Hepatocyte (in vitro differentiated cells): Measurements from ENCODE around the gene GHITM. TPM values are rescaled to one million over a fixed set of nuclear protein-coding genes. Genes with fewer than 3 reads are reported as not detected.

ENCODE experiments used
- DNase-seq: peaks from one replicate; pipeline ENCODE4 v3.0.0-alpha.2; 2016; ENCODE audit warnings: low spot score
- H2AFZ ChIP-seq: fragments of 200-600 bp; sonication (generic); 2 replicates; pipeline ENCODE4 v1.6.0; 2016; ENCODE audit warnings: antibody characterized with exemption, mild to moderate bottlenecking
- H3K27ac ChIP-seq: fragments of 200-600 bp; sonication (generic); 2 replicates; pipeline ENCODE4 v1.5.1; 2016; ENCODE audit warnings: mild to moderate bottlenecking
- H3K27me3 ChIP-seq: fragments of 200-600 bp; sonication (generic); 2 replicates; pipeline ENCODE4 v1.6.1; 2016
- H3K36me3 ChIP-seq: fragments of 200-600 bp; sonication (generic); replicated peaks from 2 replicates; pipeline ENCODE4 v1.5.1; 2016; ENCODE audit warnings: low read depth; ENCODE audit not compliant: insufficient read depth
- H3K4me1 ChIP-seq: fragments of 200-600 bp; sonication (generic); 2 replicates; pipeline ENCODE4 v1.5.1; 2016; ENCODE audit warnings: mild to moderate bottlenecking, moderate library complexity; ENCODE audit not compliant: insufficient read depth
- H3K4me2 ChIP-seq: fragments of 200-600 bp; sonication (generic); 2 replicates; pipeline ENCODE4 v1.6.0; 2016
- H3K4me3 ChIP-seq: fragments of 200-600 bp; sonication (generic); 2 replicates; pipeline ENCODE4 v1.5.1; 2016; ENCODE audit warnings: mild to moderate bottlenecking
- H3K79me2 ChIP-seq: fragments of 200-600 bp; sonication (generic); 2 replicates; pipeline ENCODE4 v1.6.0; 2017; ENCODE audit warnings: mild to moderate bottlenecking
- H3K9me2 ChIP-seq: fragments of 200-600 bp; sonication (generic); replicated peaks from 2 replicates; pipeline ENCODE4 v1.6.0; 2017; ENCODE audit warnings: mild to moderate bottlenecking; ENCODE audit not compliant: insufficient read depth
- H3K9me3 ChIP-seq: fragments of 200-600 bp; sonication (generic); 2 replicates; pipeline ENCODE4 v1.5.1; 2016; ENCODE audit warnings: low read depth, mild to moderate bottlenecking
- H4K20me1 ChIP-seq: fragments of 200-600 bp; sonication (generic); 2 replicates; pipeline ENCODE4 v1.6.0; 2016; ENCODE audit warnings: mild to moderate bottlenecking; ENCODE audit not compliant: insufficient read depth, poor library complexity, severe bottlenecking
- EZH2 ChIP-seq: fragments of 200-600 bp; sonication (generic); IDR thresholded peaks from 2 replicates; pipeline ENCODE4 v1.6.1; 2016; ENCODE audit warnings: antibody characterized with exemption, mild to moderate bottlenecking, borderline replicate concordance
- EZH2phosphoT487 ChIP-seq: fragments of 200-600 bp; sonication (generic); IDR thresholded peaks from one replicate; pipeline ENCODE4 v1.6.1; 2018; ENCODE audit warnings: antibody characterized with exemption, mild to moderate bottlenecking, low read depth, moderate library complexity; ENCODE audit not compliant: unreplicated experiment, severe bottlenecking
- WGBS: methylation state at CpG from one replicate; pipeline ENCODE4 v1.1.6; 2016; ENCODE audit warnings: low lambda C conversion rate; ENCODE audit errors: missing lambda C conversion rate; 5-methylcytosine and 5-hydroxymethylcytosine counted together
- polyA plus RNA-seq: library from polyadenylated mRNA; unstranded; fragments of >200 nt; fragmentation: Nextera tagmentation; extraction: Ambion mirVana; gene quantifications from 2 replicates; pipeline ENCODE4 v1.2.1, GENCODE V29; 2016
- total RNA-seq: library from RNA; depleted of rRNA; stranded (reverse); fragments of >200 nt; gene quantifications from 2 replicates; pipeline ENCODE4 v1.2.3, GENCODE V29; 2014
- TF ChIP-seq, protein P1 (sequence below): fragments of 200-600 bp; sonication (generic); IDR thresholded peaks from 2 replicates; pipeline ENCODE4 v1.5.1; 2016; ENCODE audit warnings: antibody characterized with exemption, mild to moderate bottlenecking; ENCODE audit not compliant: poor library complexity

GHITM gene
- total and polyA plus RNA-seq, 2 experiments from 2014 or later: 215 to 273 TPM

DNA sequence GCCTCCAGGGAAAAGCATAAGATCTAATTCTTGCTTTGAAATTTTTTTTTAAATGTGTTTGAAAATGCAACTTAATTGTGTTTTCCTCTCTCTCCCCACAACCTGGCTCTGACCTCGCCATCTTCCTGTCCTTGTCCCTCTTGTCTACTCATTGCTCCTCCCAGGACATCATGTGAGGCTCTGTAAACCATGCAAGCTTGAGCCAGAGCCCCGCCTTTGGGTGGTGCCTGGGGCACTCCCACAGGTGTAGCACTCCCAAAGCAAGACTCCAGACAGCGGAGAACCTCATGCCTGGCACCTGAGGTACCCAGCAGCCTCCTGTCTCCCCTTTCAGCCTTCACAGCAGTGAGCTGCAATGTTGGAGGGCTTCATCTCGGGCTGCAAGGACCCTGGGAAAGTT is 45.2 kb downstream of the GHITM start:
- no peak overlapping the region for H3K27ac ChIP-seq
- no peak for DNase-seq
- 80% methylated on average over 4 of the region's 4 CpGs for WGBS

DNA sequence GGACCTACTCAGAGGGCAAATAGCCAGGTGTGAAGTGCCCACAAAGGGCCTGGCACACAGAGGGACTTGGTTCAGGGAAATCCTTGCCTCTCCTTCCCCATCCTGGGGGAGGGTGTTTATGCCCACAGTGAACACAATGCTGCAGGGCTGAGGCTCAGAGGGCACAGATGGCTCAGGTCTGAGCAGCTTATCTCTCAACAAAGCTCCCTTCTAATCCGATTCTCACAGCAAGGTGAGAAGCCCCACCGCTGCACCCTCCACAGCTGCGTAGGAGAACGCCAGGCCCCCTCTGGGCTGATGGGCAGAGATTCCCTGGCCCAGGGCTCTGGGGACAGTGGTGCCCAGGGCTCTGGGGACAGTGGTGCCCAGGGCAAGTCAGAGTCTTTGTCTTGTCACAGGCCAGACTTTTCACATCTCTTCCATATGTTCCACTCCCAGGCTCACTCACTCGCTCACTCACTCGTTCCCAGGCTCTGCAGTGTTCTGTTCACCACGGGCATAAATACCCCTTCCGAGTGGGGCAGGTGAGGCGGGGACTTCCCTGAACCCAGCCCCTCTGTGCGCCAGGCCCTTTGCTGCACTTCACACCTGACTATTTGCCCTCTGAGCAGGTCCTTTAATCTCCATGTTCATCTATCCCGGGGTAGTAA is 46.3 kb downstream of the GHITM start:
- H3K9me2 ChIP-seq: no peaks in the 10 kb centered on the region
- no peak overlapping the region for H3K27ac ChIP-seq
- no peak overlapping the region for H2AFZ ChIP-seq
- H4K20me1 ChIP-seq: no peaks in the 10 kb centered on the region
- no peaks in the 10 kb centered on the region for H3K27me3 ChIP-seq
- H3K4me2 ChIP-seq: no peak overlapping the region
- no peaks in the 10 kb centered on the region for H3K36me3 ChIP-seq
- H3K4me3 ChIP-seq: no peak overlapping the region
- H3K4me1 ChIP-seq: no peaks in the 10 kb centered on the region
- no peak for TF ChIP-seq EZH2
- TF ChIP-seq EZH2phosphoT487: no peak
- TF ChIP-seq, protein P1, sequence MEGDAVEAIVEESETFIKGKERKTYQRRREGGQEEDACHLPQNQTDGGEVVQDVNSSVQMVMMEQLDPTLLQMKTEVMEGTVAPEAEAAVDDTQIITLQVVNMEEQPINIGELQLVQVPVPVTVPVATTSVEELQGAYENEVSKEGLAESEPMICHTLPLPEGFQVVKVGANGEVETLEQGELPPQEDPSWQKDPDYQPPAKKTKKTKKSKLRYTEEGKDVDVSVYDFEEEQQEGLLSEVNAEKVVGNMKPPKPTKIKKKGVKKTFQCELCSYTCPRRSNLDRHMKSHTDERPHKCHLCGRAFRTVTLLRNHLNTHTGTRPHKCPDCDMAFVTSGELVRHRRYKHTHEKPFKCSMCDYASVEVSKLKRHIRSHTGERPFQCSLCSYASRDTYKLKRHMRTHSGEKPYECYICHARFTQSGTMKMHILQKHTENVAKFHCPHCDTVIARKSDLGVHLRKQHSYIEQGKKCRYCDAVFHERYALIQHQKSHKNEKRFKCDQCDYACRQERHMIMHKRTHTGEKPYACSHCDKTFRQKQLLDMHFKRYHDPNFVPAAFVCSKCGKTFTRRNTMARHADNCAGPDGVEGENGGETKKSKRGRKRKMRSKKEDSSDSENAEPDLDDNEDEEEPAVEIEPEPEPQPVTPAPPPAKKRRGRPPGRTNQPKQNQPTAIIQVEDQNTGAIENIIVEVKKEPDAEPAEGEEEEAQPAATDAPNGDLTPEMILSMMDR: no peak
- H3K9me3 ChIP-seq: no peaks in the 10 kb centered on the region
- WGBS: 67% methylated on average over 11 of the region's 11 CpGs
- no peak for DNase-seq
- H3K79me2 ChIP-seq: no peaks in the 10 kb centered on the region

More for the DNA sequence above, 45.2 kb downstream of the GHITM start:
- H3K9me3 ChIP-seq: no peaks in the 10 kb centered on the region
- no peaks in the 10 kb centered on the region for H3K79me2 ChIP-seq
- no peaks in the 10 kb centered on the region for H3K4me1 ChIP-seq
- no peaks in the 10 kb centered on the region for H3K27me3 ChIP-seq
- H3K9me2 ChIP-seq: no peaks in the 10 kb centered on the region
- H3K36me3 ChIP-seq: no peaks in the 10 kb centered on the region
- TF ChIP-seq EZH2phosphoT487 (no peak), EZH2 (no peak)
- TF ChIP-seq, protein P1: no peak
- H4K20me1 ChIP-seq: no peaks in the 10 kb centered on the region
- no peak overlapping the region for H3K4me2 ChIP-seq
- no peak overlapping the region for H2AFZ ChIP-seq
- H3K4me3 ChIP-seq: no peak overlapping the region

DNA sequence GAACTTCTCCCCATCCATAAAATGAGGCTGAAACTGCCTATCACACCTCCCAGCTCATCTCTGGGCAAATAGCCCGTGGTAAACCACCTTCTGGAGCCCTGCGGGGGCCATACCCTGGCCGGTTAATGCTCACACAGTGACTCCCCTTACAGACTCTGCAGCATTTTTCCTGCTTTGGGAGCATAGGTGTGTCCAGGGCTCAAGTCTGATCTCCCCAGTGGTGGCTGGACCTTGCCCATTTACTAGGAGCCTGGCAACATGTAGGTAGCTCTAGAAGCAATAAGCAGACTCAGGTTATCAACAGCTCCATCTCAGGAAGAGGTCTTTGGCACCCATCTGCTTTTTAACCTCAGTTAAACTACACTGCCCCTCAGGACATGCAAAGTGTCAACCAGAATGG is 49.5 kb downstream of the GHITM start:
- H3K27me3 ChIP-seq: peaks cover 22% of the 10 kb centered on the region
- H3K79me2 ChIP-seq: no peaks in the 10 kb centered on the region
- TF ChIP-seq, protein P1: no peak
- TF ChIP-seq EZH2phosphoT487 (no peak), EZH2 (no peak)
- H3K9me2 ChIP-seq: no peaks in the 10 kb centered on the region
- H3K4me2 ChIP-seq: no peak overlapping the region
- no peaks in the 10 kb centered on the region for H3K9me3 ChIP-seq
- no peak overlapping the region for H3K4me3 ChIP-seq
- no peak for DNase-seq
- H4K20me1 ChIP-seq: no peaks in the 10 kb centered on the region
- no peak overlapping the region for H2AFZ ChIP-seq
- H3K27ac ChIP-seq: no peak overlapping the region
- H3K36me3 ChIP-seq: no peaks in the 10 kb centered on the region
- H3K4me1 ChIP-seq: no peaks in the 10 kb centered on the region
- 81% methylated on average over 3 of the region's 3 CpGs for WGBS
